HepG2 (cell line): ENCODE results near the gene DCUN1D3. TPM values are rescaled to one million over a fixed set of nuclear protein-coding genes. Genes with fewer than 3 reads are reported as not detected.
A peak's percentile ranks its signal among the peaks of the same experiment; 100 is the strongest.

Experiments
- BRF2 ChIP-seq: sonication (generic); formaldehyde crosslinking; IDR thresholded peaks from 2 replicates; pipeline ENCODE4 v1.8.1; 2022; ENCODE audit warnings: mild to moderate bottlenecking, missing genetic modification reagents
- EED ChIP-seq: sonication (generic); formaldehyde crosslinking; IDR thresholded peaks from 2 replicates; pipeline ENCODE4 v1.5.0; 2020; ENCODE audit warnings: mild to moderate bottlenecking, missing genetic modification reagents
- ELF4 ChIP-seq: sonication (generic); formaldehyde crosslinking; IDR thresholded peaks from 2 replicates; pipeline ENCODE4 v1.5.0; 2020; ENCODE audit warnings: missing genetic modification reagents, mild to moderate bottlenecking, moderate library complexity, borderline replicate concordance
- FOXK2 ChIP-seq: fragments of 450-650 bp; IDR thresholded peaks from 2 replicates; pipeline ENCODE4 v1.6.1; 2016
- GLMP ChIP-seq: sonication (generic); formaldehyde crosslinking; IDR thresholded peaks from 2 replicates; pipeline ENCODE4 v1.9.0; 2021; ENCODE audit warnings: missing genetic modification reagents, mild to moderate bottlenecking, borderline replicate concordance
- JUN ChIP-seq: sonication (generic); formaldehyde crosslinking; IDR thresholded peaks from 2 replicates; pipeline ENCODE4 v1.4.0; 2020; ENCODE audit warnings: mild to moderate bottlenecking, missing genetic modification reagents
- NONO ChIP-seq, 2 experiments: fragments of 450-650 bp in 1 of 2; sonication (generic) in 1 of 2; formaldehyde crosslinking in 1 of 2; IDR thresholded peaks in 1 of 2; conservative IDR thresholded peaks in 1 of 2; 2 replicates each; pipeline versions ENCODE4 v1.6.1 to v1.8.0; 2017 to 2022; ENCODE audit warnings: mild to moderate bottlenecking in 1 of 2, missing genetic modification reagents in 1 of 2, moderate library complexity in 1 of 2
- SMAD1 ChIP-seq: sonication (generic); formaldehyde crosslinking; IDR thresholded peaks from 2 replicates; pipeline ENCODE4 v1.4.0; 2020; ENCODE audit warnings: missing genetic modification reagents, low read depth, mild to moderate bottlenecking, borderline replicate concordance
- SOX6 ChIP-seq, 2 experiments: fragments of 450-650 bp in 1 of 2; sonication (generic) in 1 of 2; formaldehyde crosslinking in 1 of 2; IDR thresholded peaks; 2 replicates each; pipeline versions ENCODE4 v1.4.0 to v1.6.1; 2017 to 2020; ENCODE audit warnings: antibody characterized with exemption in 1 of 2, mild to moderate bottlenecking in 1 of 2, missing genetic modification reagents in 1 of 2
- TBX2 ChIP-seq: sonication (generic); formaldehyde crosslinking; IDR thresholded peaks from 2 replicates; pipeline ENCODE4 v1.5.0; 2020; ENCODE audit warnings: missing genetic modification reagents, mild to moderate bottlenecking, borderline replicate concordance
- TRAFD1 ChIP-seq: sonication (generic); formaldehyde crosslinking; IDR thresholded peaks from 2 replicates; pipeline ENCODE4 v1.5.1; 2020; ENCODE audit warnings: missing genetic modification reagents, mild to moderate bottlenecking, borderline replicate concordance
- ZNF333 ChIP-seq: sonication (generic); formaldehyde crosslinking; IDR thresholded peaks from 2 replicates; pipeline ENCODE4 v1.4.0; 2020; ENCODE audit warnings: mild to moderate bottlenecking, missing genetic modification reagents, borderline replicate concordance
- ZNF589 ChIP-seq: sonication (generic); formaldehyde crosslinking; conservative IDR thresholded peaks from 2 replicates; pipeline ENCODE4 v1.8.0; 2022; ENCODE audit warnings: mild to moderate bottlenecking, moderate library complexity, missing genetic modification reagents
- ZNF639 ChIP-seq: conservative IDR thresholded peaks from 2 replicates; pipeline ENCODE4 v1.6.1; 2018; ENCODE audit warnings: missing genetic modification reagents
- polyA plus RNA-seq, 8 experiments: library from polyadenylated mRNA; depleted of rRNA in 3 of 8; stranded (reverse) in 7 of 8; unstranded in 1 of 8; fragments of >200 nt; fragmentation: Illumina TruSeq in 4 of 8; extraction: Trizol in 4 of 8; gene quantifications; 2 replicates each; pipeline versions ENCODE4 v1.2.1 to v1.2.3, GENCODE V29; 2011 to 2016; ENCODE audit warnings: low read depth in 4 of 8, missing spikeins in 1 of 8, mixed read lengths in 1 of 8; ENCODE audit not compliant: insufficient read depth in 1 of 8
- total RNA-seq, 5 experiments: library from RNA; depleted of rRNA; stranded (reverse); fragments of >200 nt; fragmentation: Illumina TruSeq; extraction: Trizol; gene quantifications; 2 replicates each; pipeline ENCODE4 v1.2.3, GENCODE V29; 2016; ENCODE audit warnings: low read depth in 1 of 5
- TF ChIP-seq, protein P1 (sequence below): sonication (generic); formaldehyde crosslinking; IDR thresholded peaks from 2 replicates; pipeline ENCODE4 v1.4.0; 2020; ENCODE audit warnings: missing genetic modification reagents
- TF ChIP-seq, protein P2 (sequence below): sonication (generic); formaldehyde crosslinking; IDR thresholded peaks from 2 replicates; pipeline ENCODE4 v1.5.0; 2020; ENCODE audit warnings: missing genetic modification reagents, mild to moderate bottlenecking, borderline replicate concordance
- TF ChIP-seq, protein P3 (sequence below): sonication (generic); formaldehyde crosslinking; IDR thresholded peaks from 2 replicates; pipeline ENCODE4 v1.4.0; 2020; ENCODE audit warnings: mild to moderate bottlenecking, missing genetic modification reagents

The DCUN1D3 gene
- total and polyA plus RNA-seq, 2 of the 13 experiments (the other 11 are each of a cell fraction or from before 2014, with no cell fraction given): 5.0 to 19.3 TPM

GRCh38 chr16:20900299-20901067 is at the start of gene DCUN1D3, which contains the start of gene LYRM1 (continued):
- TF ChIP-seq, protein P1, sequence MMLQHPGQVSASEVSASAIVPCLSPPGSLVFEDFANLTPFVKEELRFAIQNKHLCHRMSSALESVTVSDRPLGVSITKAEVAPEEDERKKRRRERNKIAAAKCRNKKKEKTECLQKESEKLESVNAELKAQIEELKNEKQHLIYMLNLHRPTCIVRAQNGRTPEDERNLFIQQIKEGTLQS (CRISPR knock-in tag): peak; percentile 74; the same call in 1 of the 2 replicates
- TF ChIP-seq ZNF639 (CRISPR knock-in tag) (no peak; the same call in none of the 2 replicates), ZNF589 (peak; percentile 94), EED (CRISPR knock-in tag) (no peak), TBX2 (CRISPR knock-in tag) (peak; percentile 51; the same call in 1 of the 2 replicates), FOXK2 (peak; percentile 98), NONO (IDR thresholded peaks at IDR 0.05) (peak; percentile 45; the same call in 1 of the 2 replicates), NONO (CRISPR knock-in tag; conservative IDR thresholded peaks at IDR 0.05) (peak; percentile 87), TRAFD1 (CRISPR knock-in tag) (peak; percentile 94; the same call in 1 of the 2 replicates), SMAD1 (CRISPR knock-in tag) (no peak; the same call in 1 of the 2 replicates), SOX6 (IDR thresholded peaks at IDR 0.05) (no peak), SOX6 (CRISPR knock-in tag; IDR thresholded peaks at IDR 0.05) (peak; percentile 77), JUN (CRISPR knock-in tag) (no peak; the same call in none of the 2 replicates), BRF2 (peak; percentile 44; the same call in 1 of the 2 replicates), GLMP (CRISPR knock-in tag) (no peak), ELF4 (CRISPR knock-in tag) (no peak), ZNF333 (peak; percentile 85; the same call in 1 of the 2 replicates)
- TF ChIP-seq, protein P2, sequence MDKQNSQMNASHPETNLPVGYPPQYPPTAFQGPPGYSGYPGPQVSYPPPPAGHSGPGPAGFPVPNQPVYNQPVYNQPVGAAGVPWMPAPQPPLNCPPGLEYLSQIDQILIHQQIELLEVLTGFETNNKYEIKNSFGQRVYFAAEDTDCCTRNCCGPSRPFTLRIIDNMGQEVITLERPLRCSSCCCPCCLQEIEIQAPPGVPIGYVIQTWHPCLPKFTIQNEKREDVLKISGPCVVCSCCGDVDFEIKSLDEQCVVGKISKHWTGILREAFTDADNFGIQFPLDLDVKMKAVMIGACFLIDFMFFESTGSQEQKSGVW (CRISPR knock-in tag): no peak
- TF ChIP-seq, protein P3, sequence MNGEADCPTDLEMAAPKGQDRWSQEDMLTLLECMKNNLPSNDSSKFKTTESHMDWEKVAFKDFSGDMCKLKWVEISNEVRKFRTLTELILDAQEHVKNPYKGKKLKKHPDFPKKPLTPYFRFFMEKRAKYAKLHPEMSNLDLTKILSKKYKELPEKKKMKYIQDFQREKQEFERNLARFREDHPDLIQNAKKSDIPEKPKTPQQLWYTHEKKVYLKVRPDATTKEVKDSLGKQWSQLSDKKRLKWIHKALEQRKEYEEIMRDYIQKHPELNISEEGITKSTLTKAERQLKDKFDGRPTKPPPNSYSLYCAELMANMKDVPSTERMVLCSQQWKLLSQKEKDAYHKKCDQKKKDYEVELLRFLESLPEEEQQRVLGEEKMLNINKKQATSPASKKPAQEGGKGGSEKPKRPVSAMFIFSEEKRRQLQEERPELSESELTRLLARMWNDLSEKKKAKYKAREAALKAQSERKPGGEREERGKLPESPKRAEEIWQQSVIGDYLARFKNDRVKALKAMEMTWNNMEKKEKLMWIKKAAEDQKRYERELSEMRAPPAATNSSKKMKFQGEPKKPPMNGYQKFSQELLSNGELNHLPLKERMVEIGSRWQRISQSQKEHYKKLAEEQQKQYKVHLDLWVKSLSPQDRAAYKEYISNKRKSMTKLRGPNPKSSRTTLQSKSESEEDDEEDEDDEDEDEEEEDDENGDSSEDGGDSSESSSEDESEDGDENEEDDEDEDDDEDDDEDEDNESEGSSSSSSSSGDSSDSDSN: peak; percentile 97
